ENCODE data around the gene ACVR1B. TPM values are rescaled to one million over a fixed set of nuclear protein-coding genes. Genes with fewer than 3 reads are reported as not detected.

The ACVR1B gene
- total and polyA plus RNA-seq, 2 experiments from 2014 or later, result 11.9 to 46.4 TPM

GRCh38 chr12:51980809-51981127 lies 29.3 kb downstream of the ACVR1B start:
- no peak overlapping the region for H3K4me3 ChIP-seq
- no peak for TF ChIP-seq CTCF (IDR thresholded peaks at IDR 0.05; ENCODE audit: low read depth, low read length)
- H3K36me3 ChIP-seq, result peaks cover 51% of the 10 kb centered on the region
- no peak overlapping the region for H3K27ac ChIP-seq
- DNase-seq (ENCODE audit: low read depth in 1 of 2, low spot score in 1 of 2), result no peak
- peaks cover 13% of the 10 kb centered on the region for H3K4me1 ChIP-seq (ENCODE audit: low read depth)
- H3K27me3 ChIP-seq, result no peaks in the 10 kb centered on the region
- no peaks in the 10 kb centered on the region for H3K9me3 ChIP-seq (ENCODE audit: low read depth)

- DNase-seq (ENCODE audit: low read depth in 1 of 2, low spot score in 1 of 2), result no peak
- Histone ChIP-seq H3K9me3 (ENCODE audit: low read depth) (no peaks in the 10 kb centered on the region), H3K27ac (no peak overlapping the region), H3K36me3 (peaks cover 65% of the 10 kb centered on the region), H3K4me1 (ENCODE audit: low read depth) (no peaks in the 10 kb centered on the region), H3K27me3 (no peaks in the 10 kb centered on the region), H3K4me3 (no peak overlapping the region)
- no peak for TF ChIP-seq CTCF (IDR thresholded peaks at IDR 0.05; ENCODE audit: low read depth, low read length)
Observed at GRCh38 chr12:51984657-51985056, 33.2 kb downstream of the ACVR1B start.

- Histone ChIP-seq H3K27ac (no peak overlapping the region), H3K36me3 (peaks cover 65% of the 10 kb centered on the region), H3K27me3 (no peaks in the 10 kb centered on the region), H3K4me1 (ENCODE audit: low read depth) (no peaks in the 10 kb centered on the region), H3K9me3 (ENCODE audit: low read depth) (no peaks in the 10 kb centered on the region), H3K4me3 (no peak overlapping the region)
- no peak for DNase-seq (ENCODE audit: low read depth in 1 of 2, low spot score in 1 of 2)
- no peak for TF ChIP-seq CTCF (IDR thresholded peaks at IDR 0.05; ENCODE audit: low read depth, low read length)
Observed at GRCh38 chr12:51985154-51985835, 33.8 kb downstream of the ACVR1B start.

- no peak for DNase-seq (ENCODE audit: low read depth in 1 of 2, low spot score in 1 of 2)
- TF ChIP-seq CTCF (IDR thresholded peaks at IDR 0.05; ENCODE audit: low read depth, low read length), result no peak
- Histone ChIP-seq H3K9me3 (ENCODE audit: low read depth) (no peaks in the 10 kb centered on the region), H3K27ac (no peak overlapping the region), H3K4me3 (no peak overlapping the region), H3K27me3 (no peaks in the 10 kb centered on the region), H3K4me1 (ENCODE audit: low read depth) (no peaks in the 10 kb centered on the region), H3K36me3 (peaks cover 69% of the 10 kb centered on the region)
Observed at GRCh38 chr12:51986834-51987233, 35.3 kb downstream of the ACVR1B start.

- H3K27ac ChIP-seq, result no peak overlapping the region
- no peak overlapping the region for H3K4me3 ChIP-seq
- H3K36me3 ChIP-seq, result peaks cover 23% of the 10 kb centered on the region
- DNase-seq (ENCODE audit: low read depth in 1 of 2, low spot score in 1 of 2), result no peak
- H3K27me3 ChIP-seq, result no peaks in the 10 kb centered on the region
- TF ChIP-seq CTCF (IDR thresholded peaks at IDR 0.05; ENCODE audit: low read depth, low read length), result no peak
- H3K4me1 ChIP-seq (ENCODE audit: low read depth), result no peaks in the 10 kb centered on the region
- H3K9me3 ChIP-seq (ENCODE audit: low read depth), result no peaks in the 10 kb centered on the region
Observed at GRCh38 chr12:51992246-51992645, 40.7 kb downstream of the ACVR1B start.

GRCh38 chr12:51994539-51994820 lies 43.0 kb downstream of the ACVR1B start:
- Histone ChIP-seq H3K9me3 (ENCODE audit: low read depth) (no peaks in the 10 kb centered on the region), H3K27ac (no peak overlapping the region), H3K36me3 (peaks cover 15% of the 10 kb centered on the region), H3K27me3 (no peaks in the 10 kb centered on the region), H3K4me3 (no peak overlapping the region), H3K4me1 (ENCODE audit: low read depth) (no peaks in the 10 kb centered on the region)
- DNase-seq (ENCODE audit: low read depth in 1 of 2, low spot score in 1 of 2), result no peak
- TF ChIP-seq CTCF (IDR thresholded peaks at IDR 0.05; ENCODE audit: low read depth, low read length), result no peak
